DND-41 (cell line): ENCODE data around the gene ZC3H7A.

Source experiments
- ATAC-seq: fragments of 200-7000 bp; cut with Tn5 transposase; 3 replicates; pipeline ENCODE4 v1.9.1; 2021; ENCODE audit warnings: low read depth; ENCODE audit not compliant: insufficient read depth
- DNase-seq: peaks from one replicate; pipeline ENCODE4 v3.0.0-alpha.2; 2020
- H2AFZ ChIP-seq: 2 replicates; pipeline ENCODE4 v1.6.0; 2012; ENCODE audit warnings: low read depth, low read length
- H3K27ac ChIP-seq: 2 replicates; pipeline ENCODE4 v1.5.1; 2012; ENCODE audit warnings: low read length, inconsistent platforms
- H3K27me3 ChIP-seq: fragments of 200-600 bp; sonication (generic); 2 replicates; pipeline ENCODE4 v1.6.0; 2012; ENCODE audit warnings: low read length, mild to moderate bottlenecking, inconsistent platforms; ENCODE audit not compliant: insufficient read depth, poor library complexity
- H3K36me3 ChIP-seq: 2 replicates; pipeline ENCODE4 v1.5.1; 2012; ENCODE audit warnings: low read length, inconsistent platforms; ENCODE audit not compliant: insufficient read depth
- H3K4me1 ChIP-seq: 2 replicates; pipeline ENCODE4 v1.5.1; 2012; ENCODE audit warnings: mild to moderate bottlenecking, low read length; ENCODE audit not compliant: insufficient read depth
- H3K4me2 ChIP-seq: 2 replicates; pipeline ENCODE4 v1.6.0; 2012; ENCODE audit warnings: mild to moderate bottlenecking, moderate library complexity, low read length, inconsistent platforms; ENCODE audit not compliant: insufficient read depth
- H3K4me3 ChIP-seq, 2 experiments: fragments of 200-600 bp in 1 of 2; shearing (Covaris generic) in 1 of 2; 2 replicates each; pipeline ENCODE4 v1.5.1; 2012 to 2016; ENCODE audit warnings: inconsistent platforms in 2 of 2, low read length in 2 of 2, mild to moderate bottlenecking in 2 of 2, low read depth in 1 of 2, moderate library complexity in 1 of 2
- H3K79me2 ChIP-seq: 2 replicates; pipeline ENCODE4 v1.6.0; 2012; ENCODE audit warnings: low read length, inconsistent platforms; ENCODE audit not compliant: insufficient read depth
- H3K9ac ChIP-seq: 2 replicates; pipeline ENCODE4 v1.6.0; 2012; ENCODE audit warnings: low read depth, mild to moderate bottlenecking, inconsistent platforms, low read length, moderate library complexity
- H3K9me3 ChIP-seq: 2 replicates; pipeline ENCODE4 v1.5.1; 2012; ENCODE audit warnings: low read length, moderate library complexity, mild to moderate bottlenecking, inconsistent platforms; ENCODE audit not compliant: insufficient read depth, severe bottlenecking
- H4K20me1 ChIP-seq: 2 replicates; pipeline ENCODE4 v1.6.0; 2012; ENCODE audit warnings: low read length; ENCODE audit not compliant: insufficient read depth
- EZH2 ChIP-seq: IDR thresholded peaks from 3 replicates; pipeline ENCODE4 v1.6.1; 2012; ENCODE audit warnings: borderline replicate concordance, low read depth, mild to moderate bottlenecking, moderate library complexity, low read length, inconsistent platforms; ENCODE audit not compliant: severe bottlenecking
- TF ChIP-seq, protein P1 (sequence below): IDR thresholded peaks from 2 replicates; pipeline ENCODE4 v1.5.1; 2012; ENCODE audit warnings: borderline replicate concordance, low read length, moderate library complexity, mild to moderate bottlenecking; ENCODE audit not compliant: poor library complexity, severe bottlenecking; ENCODE audit errors: extremely low read depth

ZC3H7A gene

DNA sequence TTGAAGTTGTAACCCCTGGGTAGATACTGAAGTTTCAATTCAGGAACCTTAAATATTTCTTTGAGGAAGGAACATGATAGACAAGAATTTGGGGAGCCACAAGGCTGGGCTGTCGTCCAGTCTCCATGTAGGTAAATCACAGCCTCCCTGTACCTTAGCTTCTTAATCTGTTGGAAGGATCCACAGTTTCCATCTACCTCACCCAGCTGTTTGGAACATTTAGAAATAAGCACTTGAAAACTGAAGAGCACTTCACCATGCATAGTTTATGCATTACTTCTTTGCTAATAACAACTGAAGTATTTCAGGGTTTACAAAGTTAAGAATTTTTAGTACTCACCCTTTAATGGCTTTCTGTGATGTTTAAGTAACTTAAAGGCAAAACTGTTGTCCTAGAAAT, 71.6 kb downstream of the ZC3H7A start:
- H4K20me1 ChIP-seq: 0 out of 2 replicates have a peak, but pooled peaks cover 4% of the 10 kb centered on the region
- TF ChIP-seq EZH2: no peak
- TF ChIP-seq, protein P1, sequence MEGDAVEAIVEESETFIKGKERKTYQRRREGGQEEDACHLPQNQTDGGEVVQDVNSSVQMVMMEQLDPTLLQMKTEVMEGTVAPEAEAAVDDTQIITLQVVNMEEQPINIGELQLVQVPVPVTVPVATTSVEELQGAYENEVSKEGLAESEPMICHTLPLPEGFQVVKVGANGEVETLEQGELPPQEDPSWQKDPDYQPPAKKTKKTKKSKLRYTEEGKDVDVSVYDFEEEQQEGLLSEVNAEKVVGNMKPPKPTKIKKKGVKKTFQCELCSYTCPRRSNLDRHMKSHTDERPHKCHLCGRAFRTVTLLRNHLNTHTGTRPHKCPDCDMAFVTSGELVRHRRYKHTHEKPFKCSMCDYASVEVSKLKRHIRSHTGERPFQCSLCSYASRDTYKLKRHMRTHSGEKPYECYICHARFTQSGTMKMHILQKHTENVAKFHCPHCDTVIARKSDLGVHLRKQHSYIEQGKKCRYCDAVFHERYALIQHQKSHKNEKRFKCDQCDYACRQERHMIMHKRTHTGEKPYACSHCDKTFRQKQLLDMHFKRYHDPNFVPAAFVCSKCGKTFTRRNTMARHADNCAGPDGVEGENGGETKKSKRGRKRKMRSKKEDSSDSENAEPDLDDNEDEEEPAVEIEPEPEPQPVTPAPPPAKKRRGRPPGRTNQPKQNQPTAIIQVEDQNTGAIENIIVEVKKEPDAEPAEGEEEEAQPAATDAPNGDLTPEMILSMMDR: no peak
- peaks cover 74% of the 10 kb centered on the region for H3K36me3 ChIP-seq
- H3K4me3 ChIP-seq: no peak overlapping the region
- H3K27me3 ChIP-seq: no peaks in the 10 kb centered on the region
- H3K27ac ChIP-seq: no peak overlapping the region
- no peak overlapping the region for H3K4me2 ChIP-seq
- DNase-seq (no peak), ATAC-seq (no peak)
- no peaks in the 10 kb centered on the region for H3K9me3 ChIP-seq
- H2AFZ ChIP-seq: no peak overlapping the region
- no peak overlapping the region for H3K9ac ChIP-seq
- H3K79me2 ChIP-seq: 0 out of 2 replicates have a peak, but pooled peaks cover 2% of the 10 kb centered on the region
- H3K4me1 ChIP-seq: no peaks in the 10 kb centered on the region

DNA sequence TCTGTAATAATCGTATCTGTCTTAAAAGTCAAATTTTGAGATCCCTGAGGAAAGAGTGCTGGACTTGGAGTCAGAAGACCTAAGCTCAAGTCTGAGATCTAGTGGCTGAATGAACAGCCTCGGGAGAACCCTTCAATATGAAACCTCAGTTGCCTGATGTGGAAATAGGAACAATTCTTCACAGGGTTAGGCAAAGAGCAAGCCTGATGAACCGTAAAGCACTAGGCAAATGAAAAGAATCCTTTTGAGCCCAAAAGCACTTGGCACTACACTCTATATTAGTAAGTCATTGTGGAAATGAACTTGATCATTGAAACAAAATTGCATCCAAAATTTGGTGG, 74.6 kb downstream of the ZC3H7A start:
- no peak overlapping the region for H3K4me2 ChIP-seq
- H3K9ac ChIP-seq: no peak overlapping the region
- H4K20me1 ChIP-seq: 0 out of 2 replicates have a peak, but pooled peaks cover 4% of the 10 kb centered on the region
- DNase-seq: no peak
- no peak for TF ChIP-seq EZH2
- TF ChIP-seq, protein P1: no peak
- no peaks in the 10 kb centered on the region for H3K9me3 ChIP-seq
- no peak overlapping the region for H3K27ac ChIP-seq
- no peaks in the 10 kb centered on the region for H3K27me3 ChIP-seq
- 0 out of 2 replicates have a peak, but pooled peaks cover 2% of the 10 kb centered on the region for H3K79me2 ChIP-seq
- no peak for ATAC-seq
- no peaks in the 10 kb centered on the region for H3K4me1 ChIP-seq
- H3K36me3 ChIP-seq: peaks cover 67% of the 10 kb centered on the region
- H2AFZ ChIP-seq: no peak overlapping the region
- no peak overlapping the region for H3K4me3 ChIP-seq

DNA sequence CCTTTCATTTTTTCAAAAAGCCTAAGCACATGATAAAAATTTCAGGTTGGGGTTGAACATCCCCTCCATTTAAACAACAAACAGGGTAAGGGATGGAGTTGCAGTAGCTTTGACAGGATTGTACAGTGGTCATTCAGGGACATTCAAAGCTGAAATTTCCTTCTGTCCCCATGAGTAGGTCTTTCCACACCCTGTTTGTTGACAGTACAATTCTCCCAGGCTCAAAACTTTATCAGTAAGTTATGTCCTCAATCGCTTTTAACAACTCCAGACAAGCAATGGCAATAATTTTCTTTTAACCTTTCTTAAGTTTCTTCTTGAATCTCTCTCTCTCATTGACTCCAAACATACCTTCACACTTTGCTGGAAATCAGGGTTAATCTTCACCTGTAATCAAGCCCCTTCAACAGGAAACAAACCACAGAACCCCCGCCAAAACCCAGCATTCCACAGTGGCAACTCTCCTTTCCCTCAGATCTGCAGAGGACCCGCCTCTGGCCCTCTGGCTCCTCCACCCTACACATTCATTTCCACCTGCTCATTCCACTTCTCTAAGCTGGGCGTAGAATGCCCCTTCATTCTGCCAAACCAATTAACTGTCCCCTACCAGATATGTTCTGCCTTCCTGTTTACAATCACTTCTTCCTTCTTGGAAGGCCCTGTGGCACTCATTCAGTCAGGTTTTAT, 75.1 kb downstream of the ZC3H7A start:
- TF ChIP-seq, protein P1: no peak
- TF ChIP-seq EZH2: no peak
- 0 out of 2 replicates have a peak, but pooled peaks cover 4% of the 10 kb centered on the region for H4K20me1 ChIP-seq
- ATAC-seq (no peak), DNase-seq (no peak)
- no peaks in the 10 kb centered on the region for H3K4me1 ChIP-seq
- no peak overlapping the region for H3K9ac ChIP-seq
- H3K27ac ChIP-seq: no peak overlapping the region
- peaks cover 67% of the 10 kb centered on the region for H3K36me3 ChIP-seq
- H3K27me3 ChIP-seq: no peaks in the 10 kb centered on the region
- H2AFZ ChIP-seq: no peak overlapping the region
- H3K79me2 ChIP-seq: 0 out of 2 replicates have a peak, but pooled peaks cover 2% of the 10 kb centered on the region
- H3K4me3 ChIP-seq: no peak overlapping the region
- H3K4me2 ChIP-seq: no peak overlapping the region
- no peaks in the 10 kb centered on the region for H3K9me3 ChIP-seq
